Endothelial cell (in vitro differentiated cells): ENCODE results near the gene FHAD1. TPM values are rescaled to one million over a fixed set of nuclear protein-coding genes. Genes with fewer than 3 reads are reported as not detected.
"Not testable (repeated sequence)": the region's sequence is repeated elsewhere in the genome, so short reads cannot be mapped to it uniquely, and the experiment has no call there.

Experiments
- DNase-seq: peaks from one replicate; pipeline ENCODE4 v3.0.0; 2021; ENCODE audit warnings: low spot score
- H3K27ac Mint-ChIP-seq: one replicate; pipeline ENCODE4 v1.8.0; 2021; ENCODE audit warnings: mixed read lengths, inconsistent platforms; ENCODE audit not compliant: unreplicated experiment
- H3K27me3 Mint-ChIP-seq: one replicate; pipeline ENCODE4 v1.8.0; 2021; ENCODE audit warnings: mild to moderate bottlenecking, moderate library complexity, mixed read lengths, inconsistent platforms; ENCODE audit not compliant: unreplicated experiment
- H3K36me3 Mint-ChIP-seq: one replicate; pipeline ENCODE4 v1.8.0; 2021; ENCODE audit warnings: mild to moderate bottlenecking, low read depth, mixed read lengths, inconsistent platforms; ENCODE audit not compliant: unreplicated experiment
- H3K4me1 Mint-ChIP-seq: one replicate; pipeline ENCODE4 v1.8.0; 2021; ENCODE audit warnings: mild to moderate bottlenecking, mixed read lengths, inconsistent platforms; ENCODE audit not compliant: unreplicated experiment
- H3K4me3 Mint-ChIP-seq: one replicate; pipeline ENCODE4 v1.8.0; 2021; ENCODE audit warnings: mild to moderate bottlenecking, mixed read lengths, inconsistent platforms; ENCODE audit not compliant: unreplicated experiment
- H3K9me3 Mint-ChIP-seq: one replicate; pipeline ENCODE4 v1.8.0; 2021; ENCODE audit warnings: mixed read lengths, inconsistent platforms; ENCODE audit not compliant: unreplicated experiment
- total RNA-seq: library from RNA; stranded (reverse); fragmentation: NEBNext Ultra II Directional; extraction: Animal tissue kit (Norgen Biotek cat#: 25700); gene quantifications from one replicate; pipeline ENCODE4 v1.2.1, GENCODE V29; 2021; ENCODE audit not compliant: unreplicated experiment
- TF ChIP-seq, protein P1 (sequence below): fragments of 200-600 bp; sonication (generic); IDR thresholded peaks from one replicate; pipeline ENCODE4 v1.5.0; 2021; ENCODE audit warnings: antibody characterized with exemption; ENCODE audit not compliant: unreplicated experiment

The FHAD1 gene
- total RNA-seq, 1 donor from 2014 or later, result 2.1 TPM

DNA sequence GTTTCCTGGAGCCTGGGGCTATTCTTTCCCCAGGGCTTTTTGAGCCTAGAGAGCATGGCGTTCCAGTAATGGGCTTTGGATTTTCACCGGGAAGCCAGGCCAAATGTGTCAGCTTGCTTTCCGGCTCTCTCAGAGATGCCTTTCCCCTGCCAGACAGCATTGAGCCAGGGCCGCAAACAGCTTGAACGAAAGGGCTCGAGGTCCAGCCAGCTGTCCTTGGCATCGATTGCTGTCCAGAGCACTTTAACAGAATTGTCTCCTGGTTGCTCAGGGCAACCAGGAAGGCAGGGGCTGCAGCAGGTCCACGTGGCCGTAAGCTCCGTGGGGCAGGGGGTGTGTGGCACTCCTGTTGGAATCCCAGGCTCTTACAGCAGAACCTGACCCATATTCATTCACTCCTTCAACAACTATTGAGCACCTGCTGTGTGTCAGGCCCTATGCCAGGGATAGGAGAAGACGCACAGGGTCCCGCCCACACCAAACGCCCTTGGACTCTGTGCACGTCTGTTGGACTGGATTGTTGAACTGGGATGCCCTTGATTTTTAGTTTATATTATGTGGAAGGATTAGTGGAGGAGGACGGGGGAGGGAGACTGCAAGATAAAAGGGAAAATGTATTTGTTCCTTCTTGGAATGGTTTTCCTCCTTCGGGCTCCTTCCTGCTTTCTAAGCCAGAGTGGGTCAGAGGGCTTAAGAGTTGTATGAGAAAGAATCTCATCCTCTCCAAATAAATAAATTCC, 123.9 kb downstream of the FHAD1 start:
- peaks cover 3% of the 10 kb centered on the region for H3K36me3 Mint-ChIP-seq
- no peak overlapping the region for H3K4me3 Mint-ChIP-seq
- no peak overlapping the region for H3K27ac Mint-ChIP-seq
- H3K27me3 Mint-ChIP-seq, result no peaks in the 10 kb centered on the region
- H3K4me1 Mint-ChIP-seq, result peaks cover 10% of the 10 kb centered on the region
- TF ChIP-seq, protein P1, sequence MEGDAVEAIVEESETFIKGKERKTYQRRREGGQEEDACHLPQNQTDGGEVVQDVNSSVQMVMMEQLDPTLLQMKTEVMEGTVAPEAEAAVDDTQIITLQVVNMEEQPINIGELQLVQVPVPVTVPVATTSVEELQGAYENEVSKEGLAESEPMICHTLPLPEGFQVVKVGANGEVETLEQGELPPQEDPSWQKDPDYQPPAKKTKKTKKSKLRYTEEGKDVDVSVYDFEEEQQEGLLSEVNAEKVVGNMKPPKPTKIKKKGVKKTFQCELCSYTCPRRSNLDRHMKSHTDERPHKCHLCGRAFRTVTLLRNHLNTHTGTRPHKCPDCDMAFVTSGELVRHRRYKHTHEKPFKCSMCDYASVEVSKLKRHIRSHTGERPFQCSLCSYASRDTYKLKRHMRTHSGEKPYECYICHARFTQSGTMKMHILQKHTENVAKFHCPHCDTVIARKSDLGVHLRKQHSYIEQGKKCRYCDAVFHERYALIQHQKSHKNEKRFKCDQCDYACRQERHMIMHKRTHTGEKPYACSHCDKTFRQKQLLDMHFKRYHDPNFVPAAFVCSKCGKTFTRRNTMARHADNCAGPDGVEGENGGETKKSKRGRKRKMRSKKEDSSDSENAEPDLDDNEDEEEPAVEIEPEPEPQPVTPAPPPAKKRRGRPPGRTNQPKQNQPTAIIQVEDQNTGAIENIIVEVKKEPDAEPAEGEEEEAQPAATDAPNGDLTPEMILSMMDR, result no peak
- DNase-seq, result no peak
- H3K9me3 Mint-ChIP-seq, result no peaks in the 10 kb centered on the region

- Mint-ChIP-seq H3K36me3 (peaks cover 3% of the 10 kb centered on the region), H3K4me3 (no peak overlapping the region), H3K27ac (no peak overlapping the region), H3K9me3 (no peaks in the 10 kb centered on the region), H3K4me1 (peaks cover 7% of the 10 kb centered on the region), H3K27me3 (no peaks in the 10 kb centered on the region)
- DNase-seq, result no peak
- TF ChIP-seq, protein P1, result no peak
Measured at GRCh38 chr1:15371610-15372545, 124.9 kb downstream of the FHAD1 start.

DNA sequence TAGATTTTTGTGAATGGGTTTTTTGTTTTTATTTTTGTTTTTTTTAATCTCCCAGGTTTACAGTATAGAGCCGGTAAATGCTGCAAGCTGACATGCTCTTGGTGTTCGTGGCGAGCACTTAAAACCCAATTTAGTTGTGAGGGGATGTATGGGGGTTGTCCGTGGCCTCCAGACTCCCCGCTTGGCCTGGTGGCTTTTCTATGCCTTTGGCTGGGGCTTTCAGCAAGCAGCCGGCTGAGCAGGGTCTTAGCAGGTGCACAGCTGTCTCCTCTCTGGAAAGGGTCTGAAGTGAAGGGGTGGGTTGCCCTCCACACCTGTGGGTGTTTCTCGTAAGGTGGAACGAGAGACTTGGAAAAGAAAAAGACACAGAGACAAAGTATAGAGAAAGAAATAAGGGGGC, 131.7 kb downstream of the FHAD1 start:
- Mint-ChIP-seq H3K27ac (no peak overlapping the region), H3K27me3 (peaks cover 6% of the 10 kb centered on the region), H3K4me1 (no peaks in the 10 kb centered on the region), H3K36me3 (no peaks in the 10 kb centered on the region), H3K9me3 (no peaks in the 10 kb centered on the region), H3K4me3 (no peak overlapping the region)
- TF ChIP-seq, protein P1, result no peak
- no peak for DNase-seq

GRCh38 chr1:15379151-15379550, 132.1 kb downstream of the FHAD1 start:
- not testable (repeated sequence) for H3K9me3 Mint-ChIP-seq, H3K4me3 Mint-ChIP-seq, DNase-seq, H3K27ac Mint-ChIP-seq, H3K4me1 Mint-ChIP-seq, H3K36me3 Mint-ChIP-seq, H3K27me3 Mint-ChIP-seq

- no peak overlapping the region for H3K4me3 Mint-ChIP-seq
- H3K27me3 Mint-ChIP-seq, result peaks cover 13% of the 10 kb centered on the region
- no peaks in the 10 kb centered on the region for H3K36me3 Mint-ChIP-seq
- no peak overlapping the region for H3K27ac Mint-ChIP-seq
- TF ChIP-seq, protein P1, result no peak
- peaks cover 4% of the 10 kb centered on the region for H3K4me1 Mint-ChIP-seq
- no peak for DNase-seq
- no peaks in the 10 kb centered on the region for H3K9me3 Mint-ChIP-seq
Measured at GRCh38 chr1:15380601-15381508, 133.8 kb downstream of the FHAD1 start.
